ENCODE results near the gene MEIS2. TPM values are rescaled to one million over a fixed set of nuclear protein-coding genes. Genes with fewer than 3 reads are reported as not detected.

Gene MEIS2
- total RNA-seq, 1 donor: 17.7 TPM

- DNase-seq (ENCODE audit: insufficient read length, low spot score, missing footprints): no peak
- H3K79me2 ChIP-seq (ENCODE audit: insufficient read depth, low read length): no peaks in the 10 kb centered on the region
- H3K27me3 ChIP-seq (ENCODE audit: insufficient read depth, low read length): no peaks in the 10 kb centered on the region
- H4K20me1 ChIP-seq (ENCODE audit: insufficient read depth, low read length): no peaks in the 10 kb centered on the region
- H2AFZ ChIP-seq (ENCODE audit: low read length): no peak overlapping the region
- no peak overlapping the region for H3K4me2 ChIP-seq (ENCODE audit: insufficient read depth, low read length)
- peaks cover 9% of the 10 kb centered on the region for H3K4me1 ChIP-seq (ENCODE audit: insufficient read depth, low read length)
- H3K36me3 ChIP-seq (ENCODE audit: insufficient read depth, low read length): no peaks in the 10 kb centered on the region
- no peaks in the 10 kb centered on the region for H3K9me3 ChIP-seq (ENCODE audit: low read depth, low read length)
- H3K4me3 ChIP-seq (ENCODE audit: insufficient read depth, low read length): no peak overlapping the region
- H3K27ac ChIP-seq (ENCODE audit: low read depth, low read length): no peak overlapping the region
- TF ChIP-seq CTCF (IDR thresholded peaks at IDR 0.05; ENCODE audit: extremely low read depth, low read depth, low read length): no peak
Observed at GRCh38 chr15:37017031-37017625, 83.2 kb downstream of the MEIS2 start.

DNA sequence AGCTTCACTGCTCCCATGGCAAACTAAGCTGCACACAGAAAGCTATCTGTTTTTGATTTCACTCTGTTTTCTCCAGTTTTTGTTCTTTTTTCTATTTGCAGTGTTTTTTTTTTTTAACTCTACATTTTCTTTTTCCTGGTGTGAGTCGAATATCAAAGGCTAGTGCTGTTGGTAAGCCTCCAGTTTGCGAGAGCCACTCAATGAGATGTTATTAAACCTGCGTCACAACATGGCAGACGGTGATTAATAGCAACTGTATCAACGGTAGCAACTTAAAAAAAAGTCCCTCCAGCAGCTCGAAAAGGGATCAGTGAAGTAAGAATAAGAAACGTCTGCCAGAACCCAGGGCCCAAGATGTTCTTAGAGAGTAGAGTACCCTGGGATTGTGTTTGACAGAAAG is 84.1 kb downstream of the MEIS2 start:
- peaks cover 9% of the 10 kb centered on the region for H3K4me1 ChIP-seq (ENCODE audit: insufficient read depth, low read length)
- no peaks in the 10 kb centered on the region for H4K20me1 ChIP-seq (ENCODE audit: insufficient read depth, low read length)
- no peak overlapping the region for H3K27ac ChIP-seq (ENCODE audit: low read depth, low read length)
- H3K79me2 ChIP-seq (ENCODE audit: insufficient read depth, low read length): no peaks in the 10 kb centered on the region
- no peaks in the 10 kb centered on the region for H3K36me3 ChIP-seq (ENCODE audit: insufficient read depth, low read length)
- DNase-seq (ENCODE audit: insufficient read length, low spot score, missing footprints): no peak
- no peaks in the 10 kb centered on the region for H3K27me3 ChIP-seq (ENCODE audit: insufficient read depth, low read length)
- no peak overlapping the region for H3K4me3 ChIP-seq (ENCODE audit: insufficient read depth, low read length)
- H3K4me2 ChIP-seq (ENCODE audit: insufficient read depth, low read length): peak overlapping the region; percentile 18
- TF ChIP-seq CTCF (IDR thresholded peaks at IDR 0.05; ENCODE audit: extremely low read depth, low read depth, low read length): no peak
- no peak overlapping the region for H2AFZ ChIP-seq (ENCODE audit: low read length)
- H3K9me3 ChIP-seq (ENCODE audit: low read depth, low read length): no peaks in the 10 kb centered on the region

- Histone ChIP-seq H3K36me3 (ENCODE audit: insufficient read depth, low read length) (no peaks in the 10 kb centered on the region), H3K79me2 (ENCODE audit: insufficient read depth, low read length) (no peaks in the 10 kb centered on the region), H4K20me1 (ENCODE audit: insufficient read depth, low read length) (no peaks in the 10 kb centered on the region), H3K27me3 (ENCODE audit: insufficient read depth, low read length) (no peaks in the 10 kb centered on the region), H3K27ac (ENCODE audit: low read depth, low read length) (no peak overlapping the region), H2AFZ (ENCODE audit: low read length) (no peak overlapping the region), H3K4me2 (ENCODE audit: insufficient read depth, low read length) (no peak overlapping the region), H3K4me3 (ENCODE audit: insufficient read depth, low read length) (no peak overlapping the region), H3K4me1 (ENCODE audit: insufficient read depth, low read length) (peaks cover 9% of the 10 kb centered on the region), H3K9me3 (ENCODE audit: low read depth, low read length) (no peaks in the 10 kb centered on the region)
- no peak for DNase-seq (ENCODE audit: insufficient read length, low spot score, missing footprints)
- TF ChIP-seq CTCF (IDR thresholded peaks at IDR 0.05; ENCODE audit: extremely low read depth, low read depth, low read length): no peak
Observed at GRCh38 chr15:37015451-37015850, 84.9 kb downstream of the MEIS2 start.

DNA sequence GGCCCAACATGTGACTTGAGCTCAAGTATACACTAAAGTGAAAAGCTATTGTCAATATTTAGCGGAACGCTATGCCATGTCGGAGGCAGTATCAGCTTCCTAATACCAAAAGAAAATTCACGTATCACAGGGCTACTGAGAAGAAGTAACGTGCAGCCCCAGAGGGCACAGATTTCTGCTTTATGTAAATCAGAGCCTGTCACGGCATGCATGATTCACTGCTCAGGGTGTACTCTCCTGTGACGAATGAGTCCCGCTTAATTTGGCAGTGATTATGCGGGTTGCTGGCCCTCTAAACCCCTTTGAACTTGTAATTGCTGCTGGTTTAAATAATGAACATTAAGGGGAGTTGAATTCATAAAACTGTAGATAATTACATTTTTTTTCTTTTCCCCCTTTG is 85.3 kb downstream of the MEIS2 start:
- TF ChIP-seq CTCF (IDR thresholded peaks at IDR 0.05; ENCODE audit: extremely low read depth, low read depth, low read length): no peak
- no peak for DNase-seq (ENCODE audit: insufficient read length, low spot score, missing footprints)
- H3K27ac ChIP-seq (ENCODE audit: low read depth, low read length): no peak overlapping the region
- H3K36me3 ChIP-seq (ENCODE audit: insufficient read depth, low read length): no peaks in the 10 kb centered on the region
- H3K79me2 ChIP-seq (ENCODE audit: insufficient read depth, low read length): no peaks in the 10 kb centered on the region
- no peak overlapping the region for H3K4me2 ChIP-seq (ENCODE audit: insufficient read depth, low read length)
- H3K4me3 ChIP-seq (ENCODE audit: insufficient read depth, low read length): no peak overlapping the region
- no peak overlapping the region for H2AFZ ChIP-seq (ENCODE audit: low read length)
- peaks cover 6% of the 10 kb centered on the region for H3K4me1 ChIP-seq (ENCODE audit: insufficient read depth, low read length)
- no peaks in the 10 kb centered on the region for H4K20me1 ChIP-seq (ENCODE audit: insufficient read depth, low read length)
- H3K27me3 ChIP-seq (ENCODE audit: insufficient read depth, low read length): no peaks in the 10 kb centered on the region
- no peaks in the 10 kb centered on the region for H3K9me3 ChIP-seq (ENCODE audit: low read depth, low read length)
